Activated CD4-positive, alpha-beta memory T cell treated with anti-CD3 and anti-CD28 coated beads for 36 hours (primary cell): ENCODE data around the gene APOF. TPM values are rescaled to one million over a fixed set of nuclear protein-coding genes. Genes with fewer than 3 reads are reported as not detected.
"Not testable (repeated sequence)": the region's sequence is repeated elsewhere in the genome, so short reads cannot be mapped to it uniquely, and the experiment has no call there.

Experiments used
- CTCF ChIA-PET: fragments of 350-600 bp; sonication (Branson Sonifier 250); formaldehyde crosslinking; loops from one replicate; lab custom pipeline; 2021; ENCODE audit warnings: antibody characterized with exemption, inconsistent platforms; lab: Charles Lee
- POLR2A ChIA-PET: fragments of 350-600 bp; sonication (Branson Sonifier 250); formaldehyde crosslinking; loops from one replicate; lab custom pipeline; 2021; ENCODE audit warnings: antibody characterized with exemption; lab: Charles Lee
- DNase-seq: peaks from one replicate; pipeline ENCODE4 v3.0.0-alpha.2; 2020
- H3K27ac Mint-ChIP-seq: one replicate; pipeline ENCODE4 v1.8.0; 2021; ENCODE audit warnings: mixed read lengths
- H3K27me3 Mint-ChIP-seq: one replicate; pipeline ENCODE4 v1.8.0; 2021; ENCODE audit warnings: mixed read lengths
- H3K36me3 Mint-ChIP-seq: one replicate; pipeline ENCODE4 v1.8.0; 2021; ENCODE audit warnings: mixed read lengths
- H3K4me1 Mint-ChIP-seq: one replicate; pipeline ENCODE4 v1.8.0; 2021; ENCODE audit warnings: low read depth, mixed read lengths
- H3K4me3 Mint-ChIP-seq: one replicate; pipeline ENCODE4 v1.8.0; 2021; ENCODE audit warnings: mild to moderate bottlenecking, mixed read lengths
- H3K9me3 Mint-ChIP-seq: one replicate; pipeline ENCODE4 v1.8.0; 2021; ENCODE audit warnings: mixed read lengths
- intact Hi-C: fragments of 100-400 bp; cut with micrococcal nuclease; formaldehyde crosslinking; loops from one replicate; pipeline ENCODE4 v1.15.1; 2023
- total RNA-seq, 2 experiments: library from RNA; stranded (reverse); gene quantifications; one replicate each; pipeline ENCODE4 v1.2.3, GENCODE V29; 2021

Gene APOF
- total RNA-seq, 2 experiments from 2014 or later = not detected

- Mint-ChIP-seq H3K27ac (peak within 1 kb of the TSS; percentile 94), H3K4me1 (peaks cover 19% of the 10 kb centered on the region), H3K27me3 (no peaks in the 10 kb centered on the region), H3K4me3 (peak within 1 kb of the TSS; percentile 89), H3K9me3 (no peaks in the 10 kb centered on the region), H3K36me3 (peaks cover 12% of the 10 kb centered on the region)
- ChIA-PET CTCF (interaction anchor here (0.6 to 2.2 kb wide), 18 partner anchors 10 to 277 kb away, joined by 3 to 22 read pairs (median 4); partner anchors contain the start of genes CNPY2, IL23A, PAN2 and SMARCC2), POLR2A (interaction anchor here (0.6 to 5.3 kb wide), 13 partner anchors 9 to 727 kb away, joined by 3 to 58 read pairs (median 6); partner anchors contain the start of genes ANKRD52, CNPY2, IL23A and PA2G4)
- intact Hi-C loops = loop anchor here (1.0 to 5.0 kb wide), 10 partner anchors 22 to 277 kb away; partner anchors contain the start of genes ANKRD52, CS, IL23A and NABP2
- DNase-seq = peak; percentile 100
Measured at GRCh38 chr12:56359851-56360767, 2.5 kb downstream of the APOF start, which contains the start of gene STAT2. Gene STAT2 (minus strand): TSS chr12:56360107. CDS start chr12:56356571, 3,536 bp downstream.

DNA sequence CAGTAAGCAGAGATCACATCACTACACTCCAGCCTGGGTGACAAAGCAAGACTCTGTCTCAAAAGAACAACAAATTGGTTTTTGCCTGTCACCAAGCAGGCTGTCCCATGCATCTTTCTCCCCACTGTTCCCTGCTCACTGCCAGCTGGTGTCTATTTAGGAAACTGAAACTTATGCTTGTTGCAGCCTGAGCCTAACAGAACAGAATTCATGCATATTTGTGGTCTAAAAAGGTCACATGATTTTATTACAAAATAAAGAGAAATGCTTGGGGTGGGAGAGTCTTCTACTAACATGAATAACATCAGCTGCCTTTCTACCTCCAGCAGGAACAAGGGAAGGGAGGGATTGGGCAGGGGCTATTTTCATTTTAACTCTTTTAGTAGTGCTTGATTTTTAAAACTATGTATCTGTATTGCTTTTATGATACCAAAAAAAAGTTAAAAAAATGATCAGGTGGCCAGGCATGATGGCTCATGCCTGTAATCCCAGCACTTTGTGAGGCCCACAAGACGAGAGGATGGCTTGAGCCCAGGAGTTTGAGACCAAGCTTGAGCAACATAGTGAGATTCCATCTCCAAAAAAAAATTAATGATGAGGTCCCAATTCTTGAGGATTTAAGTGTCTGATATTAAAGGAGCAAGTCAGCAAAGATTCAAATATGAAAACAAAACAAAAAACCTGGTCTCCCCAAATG is 3.7 kb downstream of the APOF start:
- peaks cover 19% of the 10 kb centered on the region for H3K4me1 Mint-ChIP-seq
- DNase-seq = peak; percentile 38
- H3K27me3 Mint-ChIP-seq = no peaks in the 10 kb centered on the region
- intact Hi-C loops = no loop called here
- peaks cover 19% of the 10 kb centered on the region for H3K36me3 Mint-ChIP-seq
- H3K27ac Mint-ChIP-seq = peak overlapping the region; percentile 94
- CTCF ChIA-PET = interaction anchor here (1.0 to 2.4 kb wide), 15 partner anchors 9 to 241 kb away, joined by 3 to 22 read pairs (median 5); partner anchors contain the start of genes CNPY2, IL23A, SMARCC2 and TIMELESS
- H3K9me3 Mint-ChIP-seq = no peaks in the 10 kb centered on the region
- H3K4me3 Mint-ChIP-seq = peak overlapping the region; percentile 89
- POLR2A ChIA-PET = interaction anchor here (0.8 to 5.3 kb wide), 8 partner anchors 8 to 255 kb away, joined by 3 to 58 read pairs (median 10); partner anchors contain the start of genes IL23A, PA2G4, PAN2 and SPRYD4

DNA sequence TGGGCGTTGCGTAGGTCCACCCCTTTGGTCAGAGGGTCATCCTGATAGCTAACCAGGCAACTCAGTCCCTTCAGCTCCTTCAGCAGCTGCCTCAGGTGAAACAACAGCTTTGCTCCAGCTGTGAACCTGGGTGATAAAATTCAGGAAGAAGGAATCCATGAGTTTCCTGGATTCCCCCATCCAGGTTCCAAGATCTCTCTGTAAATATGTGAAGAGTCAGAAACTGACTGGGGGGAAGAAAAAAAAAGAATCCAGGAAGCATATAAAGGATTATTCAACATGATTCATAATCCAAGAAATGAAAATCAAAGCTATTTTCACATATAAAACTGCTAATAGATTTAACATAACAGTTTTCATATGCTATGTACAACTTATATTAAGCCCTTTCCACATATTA is 11.3 kb downstream of the APOF start:
- POLR2A ChIA-PET = interaction anchor here (0.6 to 1.0 kb wide), 3 partner anchors 8 to 141 kb away, joined by 3 to 4 read pairs (median 3); partner anchors contain the start of gene STAT2
- Mint-ChIP-seq H3K4me1 (peaks cover 3% of the 10 kb centered on the region), H3K27ac (no peak overlapping the region), H3K4me3 (no peak overlapping the region), H3K9me3 (no peaks in the 10 kb centered on the region), H3K27me3 (no peaks in the 10 kb centered on the region), H3K36me3 (peaks cover 50% of the 10 kb centered on the region)
- CTCF ChIA-PET = no interaction called here
- DNase-seq = no peak
- intact Hi-C loops = no loop called here

DNA sequence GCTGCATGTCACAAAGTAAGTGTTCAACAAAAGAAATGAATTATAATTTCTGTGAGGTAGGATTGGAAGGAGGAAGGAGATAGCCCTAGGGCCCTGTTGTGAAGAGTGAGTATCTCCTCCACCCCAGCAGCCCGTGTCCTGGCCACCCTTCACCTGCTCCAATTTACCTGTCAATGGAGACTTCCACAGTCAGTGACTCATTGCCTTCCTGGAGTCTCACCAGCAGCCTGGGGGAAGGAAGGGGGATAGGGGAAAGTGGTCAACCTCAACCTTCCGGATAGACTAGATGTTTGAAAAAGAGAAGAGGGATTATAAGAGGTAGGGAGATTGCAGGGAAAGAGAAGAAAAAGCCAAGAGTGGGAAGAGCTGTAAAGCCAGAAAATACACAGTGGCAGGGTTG is 12.0 kb downstream of the APOF start:
- ChIA-PET CTCF (interaction anchor here (0.7 to 2.0 kb wide), 2 partner anchors 8 to 12 kb away, joined by 3 to 8 read pairs; partner anchors contain the start of genes IL23A and STAT2), POLR2A (interaction anchor here (1.0 kb wide), 1 partner anchor 9 kb away, joined by 4 read pairs; the partner anchor contains the start of gene STAT2)
- Mint-ChIP-seq H3K36me3 (peaks cover 50% of the 10 kb centered on the region), H3K27me3 (no peaks in the 10 kb centered on the region), H3K4me3 (no peak overlapping the region), H3K4me1 (no peaks in the 10 kb centered on the region), H3K9me3 (no peaks in the 10 kb centered on the region), H3K27ac (no peak overlapping the region)
- intact Hi-C loops = no loop called here
- no peak for DNase-seq

DNA sequence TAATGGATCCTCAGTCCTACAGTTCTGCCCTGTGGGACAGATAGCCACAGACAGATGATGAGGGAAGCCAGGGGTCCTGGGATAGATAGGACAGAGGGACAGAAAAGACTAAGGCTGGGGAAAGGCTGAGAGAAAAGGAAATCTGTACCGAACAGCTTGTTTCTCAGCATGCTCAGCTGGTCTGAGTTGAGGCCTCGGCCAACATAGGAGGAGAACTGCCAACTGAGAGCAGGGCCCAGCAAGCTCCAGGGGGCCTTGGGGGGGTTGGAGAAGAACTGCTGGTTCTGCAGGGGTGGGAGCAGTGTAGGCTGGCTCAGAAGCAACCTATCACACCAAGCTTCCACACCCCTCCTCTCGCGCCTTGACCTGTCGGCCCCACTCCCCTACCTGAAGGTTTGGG is 13.9 kb downstream of the APOF start:
- Mint-ChIP-seq H3K36me3 (peaks cover 46% of the 10 kb centered on the region), H3K27ac (no peak overlapping the region), H3K27me3 (no peaks in the 10 kb centered on the region), H3K4me3 (no peak overlapping the region), H3K9me3 (no peaks in the 10 kb centered on the region), H3K4me1 (no peaks in the 10 kb centered on the region)
- intact Hi-C loops = no loop called here
- ChIA-PET CTCF (interaction anchor here (0.9 to 2.0 kb wide), 2 partner anchors 10 to 115 kb away, joined by 3 to 8 read pairs; partner anchors contain the start of gene STAT2), POLR2A (interaction anchor here (0.7 to 0.9 kb wide), 2 partner anchors 9 to 10 kb away, joined by 3 read pairs; partner anchors contain the start of gene IL23A)
- no peak for DNase-seq

DNA sequence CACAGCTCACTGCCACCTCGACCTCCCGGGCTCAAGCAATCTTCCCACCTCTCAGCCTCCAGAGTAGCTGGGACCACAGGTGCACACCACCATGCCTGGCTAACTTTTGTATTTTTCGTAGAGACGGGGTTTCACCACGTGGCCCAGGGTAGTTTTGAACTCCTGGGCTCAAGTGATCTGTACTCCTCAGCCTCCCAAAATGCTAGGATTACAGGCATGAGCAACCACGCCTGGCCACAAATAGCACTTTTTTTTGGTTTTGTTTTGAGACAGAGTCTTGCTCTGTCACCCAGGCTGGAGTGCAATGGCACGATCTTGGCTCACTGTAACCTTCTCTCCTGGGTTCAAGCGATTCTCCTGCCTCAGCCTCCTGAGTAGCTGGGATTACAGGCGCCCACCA is 15.4 kb downstream of the APOF start:
- H3K4me1 Mint-ChIP-seq, H3K9me3 Mint-ChIP-seq, POLR2A ChIA-PET, H3K4me3 Mint-ChIP-seq, H3K27me3 Mint-ChIP-seq, intact Hi-C loops, H3K27ac Mint-ChIP-seq, DNase-seq: not testable (repeated sequence)
- CTCF ChIA-PET = interaction anchor here (0.6 to 2.0 kb wide), 5 partner anchors 11 to 102 kb away, joined by 3 to 7 read pairs (median 3); partner anchors contain the start of genes STAT2 and TIMELESS
- H3K36me3 Mint-ChIP-seq = peaks cover 54% of the 10 kb centered on the region

DNA sequence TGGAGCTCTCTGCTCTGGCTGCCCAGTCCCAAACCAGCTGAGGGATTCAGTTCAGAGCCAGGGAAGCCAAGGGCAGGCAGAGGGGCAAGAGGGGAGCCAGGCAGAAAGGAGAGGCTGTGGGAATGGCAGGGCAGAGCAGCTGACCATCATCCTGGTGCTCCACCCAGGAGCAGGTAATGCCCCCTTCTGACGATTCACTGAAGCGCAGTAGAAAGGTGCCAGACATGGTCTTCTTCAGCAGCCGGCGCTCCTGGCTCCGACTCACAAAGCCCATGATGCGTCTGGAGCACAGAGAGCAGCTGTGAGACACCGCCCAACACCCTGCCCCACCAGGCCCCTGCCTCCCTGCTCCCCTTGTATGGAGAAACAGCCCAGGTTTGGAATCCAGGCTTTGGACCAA is 16.0 kb downstream of the APOF start:
- peaks cover 54% of the 10 kb centered on the region for H3K36me3 Mint-ChIP-seq
- CTCF ChIA-PET = interaction anchor here (0.8 to 2.0 kb wide), 5 partner anchors 12 to 114 kb away, joined by 3 to 7 read pairs (median 3); partner anchors contain the start of genes STAT2 and TIMELESS

GRCh38 chr12:56342290-56342689 is 20.4 kb downstream of the APOF start:
- not testable (repeated sequence) for H3K4me3 Mint-ChIP-seq

More for the DNA sequence above, 16.0 kb downstream of the APOF start:
- intact Hi-C loops = no loop called here
- Mint-ChIP-seq H3K4me1 (no peaks in the 10 kb centered on the region), H3K27me3 (no peaks in the 10 kb centered on the region), H3K4me3 (no peak overlapping the region), H3K27ac (no peak overlapping the region), H3K9me3 (no peaks in the 10 kb centered on the region)
- DNase-seq = peak; percentile 46
- POLR2A ChIA-PET = no interaction called here

GRCh38 chr12:56341616-56342015 is 21.0 kb downstream of the APOF start:
- intact Hi-C loops = no loop called here
- no peak for DNase-seq
- peaks cover 38% of the 10 kb centered on the region for H3K36me3 Mint-ChIP-seq
- no peaks in the 10 kb centered on the region for H3K9me3 Mint-ChIP-seq
- no peak overlapping the region for H3K4me3 Mint-ChIP-seq
- no peaks in the 10 kb centered on the region for H3K27me3 Mint-ChIP-seq
- CTCF ChIA-PET = no interaction called here
- POLR2A ChIA-PET = interaction anchor here (0.6 to 1.9 kb wide), 2 partner anchors 15 to 19 kb away, joined by 3 to 13 read pairs; partner anchors contain the start of gene STAT2
- peaks cover 40% of the 10 kb centered on the region for H3K4me1 Mint-ChIP-seq
- peak overlapping the region; percentile 32 for H3K27ac Mint-ChIP-seq

More at GRCh38 chr12:56342290-56342689, 20.4 kb downstream of the APOF start:
- Mint-ChIP-seq H3K4me1 (peaks cover 36% of the 10 kb centered on the region), H3K36me3 (peaks cover 44% of the 10 kb centered on the region)
- H3K27ac Mint-ChIP-seq, DNase-seq, intact Hi-C loops, H3K9me3 Mint-ChIP-seq, H3K27me3 Mint-ChIP-seq: not testable (repeated sequence)
- POLR2A ChIA-PET = interaction anchor here (1.9 kb wide), 1 partner anchor 18 kb away, joined by 13 read pairs; the partner anchor contains the start of gene STAT2
- CTCF ChIA-PET = interaction anchor here (0.8 kb wide), 1 partner anchor 106 kb away, joined by 3 read pairs; no protein-coding TSS in a partner anchor

DNA sequence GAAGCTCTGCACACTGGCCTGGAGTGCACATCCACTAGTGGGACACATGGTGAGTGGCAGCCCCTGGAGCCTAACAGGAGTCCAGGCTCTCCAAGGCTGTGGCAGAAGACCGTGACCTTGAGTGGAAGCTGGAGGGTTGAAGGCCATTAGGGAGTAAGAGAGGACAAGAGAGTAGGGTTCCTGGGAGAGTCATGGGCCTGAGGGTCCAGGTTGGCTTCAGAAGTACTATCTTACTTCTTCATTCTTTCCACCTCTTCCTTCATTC is 23.6 kb downstream of the APOF start:
- Mint-ChIP-seq H3K27ac (peak overlapping the region; percentile 98), H3K36me3 (peaks cover 26% of the 10 kb centered on the region), H3K27me3 (no peaks in the 10 kb centered on the region), H3K9me3 (no peaks in the 10 kb centered on the region), H3K4me1 (peaks cover 49% of the 10 kb centered on the region), H3K4me3 (peak overlapping the region; percentile 92)
- DNase-seq = no peak
- POLR2A ChIA-PET = interaction anchor here (0.6 to 3.5 kb wide), 9 partner anchors 10 to 221 kb away, joined by 3 to 58 read pairs (median 4); partner anchors contain the start of genes CNPY2, STAT2, TIMELESS and ZC3H10
- CTCF ChIA-PET = interaction anchor here (0.6 to 2.3 kb wide), 7 partner anchors 11 to 299 kb away, joined by 3 to 9 read pairs (median 3); partner anchors contain the start of genes ANKRD52 and STAT2
- intact Hi-C loops = loop anchor here (2.0 kb wide), 3 partner anchors 38 to 220 kb away; partner anchors contain the start of genes CS, TIMELESS and ZC3H10
